H9 (cell line): ENCODE results near the gene LRP1B. TPM values are rescaled to one million over a fixed set of nuclear protein-coding genes. Genes with fewer than 3 reads are reported as not detected.
"Not testable (repeated sequence)": the region's sequence is repeated elsewhere in the genome, so short reads cannot be mapped to it uniquely, and the experiment has no call there.

Experiments
- DNase-seq: peaks from one replicate; pipeline ENCODE4 v3.0.0-alpha.2; 2017
- H2AFZ ChIP-seq: one replicate; pipeline ENCODE4 v1.6.1; 2013; ENCODE audit warnings: mild to moderate bottlenecking, low read length, control low read depth, moderate library complexity
- H2AK5ac ChIP-seq: 2 replicates; pipeline ENCODE4 v1.6.1; 2013; ENCODE audit warnings: low read length, control low read depth, mixed read lengths; ENCODE audit not compliant: insufficient read length
- H2BK120ac ChIP-seq: one replicate; pipeline ENCODE4 v1.6.1; 2013; ENCODE audit warnings: low read depth, mild to moderate bottlenecking, low read length, control low read depth, inconsistent platforms; ENCODE audit not compliant: poor library complexity, severe bottlenecking
- H2BK12ac ChIP-seq: 2 replicates; pipeline ENCODE4 v1.6.1; 2013; ENCODE audit warnings: low read length, control low read depth, mixed read lengths, low read depth; ENCODE audit not compliant: insufficient read length
- H2BK15ac ChIP-seq: 2 replicates; pipeline ENCODE4 v1.6.1; 2013; ENCODE audit warnings: low read depth, low read length, control low read depth
- H2BK20ac ChIP-seq: one replicate; pipeline ENCODE4 v1.6.1; 2013; ENCODE audit warnings: low read depth, mild to moderate bottlenecking, low read length, control low read depth, inconsistent platforms; ENCODE audit not compliant: poor library complexity, severe bottlenecking
- H2BK5ac ChIP-seq: 2 replicates; pipeline ENCODE4 v1.6.1; 2013; ENCODE audit warnings: low read length, control low read depth, mixed read lengths; ENCODE audit not compliant: insufficient read length
- H3K14ac ChIP-seq: 2 replicates; pipeline ENCODE4 v1.6.1; 2013; ENCODE audit warnings: low read length, control low read depth; ENCODE audit not compliant: insufficient read depth
- H3K18ac ChIP-seq: 2 replicates; pipeline ENCODE4 v1.6.1; 2013; ENCODE audit warnings: low read depth, mild to moderate bottlenecking, mixed read lengths, low read length, control low read depth; ENCODE audit not compliant: insufficient read length
- H3K23ac ChIP-seq: 2 replicates; pipeline ENCODE4 v1.6.1; 2013; ENCODE audit warnings: low read length, control low read depth, mixed read lengths, low read depth; ENCODE audit not compliant: insufficient read length
- H3K23me2 ChIP-seq: 2 replicates; pipeline ENCODE4 v1.6.1; 2013; ENCODE audit warnings: low read depth, mild to moderate bottlenecking, mixed read lengths, low read length, control low read depth; ENCODE audit not compliant: insufficient read length, poor library complexity, severe bottlenecking
- H3K27ac ChIP-seq: 2 replicates; pipeline ENCODE4 v1.5.1; 2013; ENCODE audit warnings: low read length, control low read depth, mixed read lengths, low read depth; ENCODE audit not compliant: insufficient read length
- H3K27me3 ChIP-seq: 2 replicates; pipeline ENCODE4 v1.6.1; 2013; ENCODE audit warnings: low read length, control low read depth, inconsistent platforms; ENCODE audit not compliant: insufficient read depth
- H3K4ac ChIP-seq: 2 replicates; pipeline ENCODE4 v1.6.1; 2013; ENCODE audit warnings: low read depth, mild to moderate bottlenecking, control low read depth, inconsistent platforms, low read length, moderate library complexity
- H3K4me1 ChIP-seq: 2 replicates; pipeline ENCODE4 v1.6.1; 2013; ENCODE audit warnings: low read length, control low read depth, inconsistent platforms; ENCODE audit not compliant: insufficient read depth
- H3K4me2 ChIP-seq: 2 replicates; pipeline ENCODE4 v1.6.1; 2013; ENCODE audit warnings: low read length, control low read depth, mixed read lengths; ENCODE audit not compliant: insufficient read length, insufficient read depth
- H3K56ac ChIP-seq: 2 replicates; pipeline ENCODE4 v1.6.1; 2013; ENCODE audit warnings: low read depth, mild to moderate bottlenecking, mixed read lengths, low read length, control low read depth; ENCODE audit not compliant: insufficient read length
- H3K79me1 ChIP-seq: 2 replicates; pipeline ENCODE4 v1.6.1; 2013; ENCODE audit warnings: low read depth, mild to moderate bottlenecking, moderate library complexity, low read length, control low read depth, inconsistent platforms; ENCODE audit not compliant: insufficient read depth, poor library complexity, severe bottlenecking
- H3K79me2 ChIP-seq: 2 replicates; pipeline ENCODE4 v1.6.1; 2013; ENCODE audit warnings: low read length, control low read depth, inconsistent platforms; ENCODE audit not compliant: insufficient read depth
- H3K9ac ChIP-seq: 2 replicates; pipeline ENCODE4 v1.6.1; 2013; ENCODE audit warnings: low read length, control low read depth, mixed read lengths; ENCODE audit not compliant: insufficient read length; ENCODE audit errors: extremely low read depth
- H3K9me3 ChIP-seq: one replicate; pipeline ENCODE4 v1.6.1; 2013; ENCODE audit warnings: low read depth, low read length, inconsistent platforms; ENCODE audit not compliant: control insufficient read depth
- H3T11ph ChIP-seq: one replicate; pipeline ENCODE4 v1.6.1; 2013; ENCODE audit warnings: mild to moderate bottlenecking, low read length, control low read depth, inconsistent platforms
- H4K20me1 ChIP-seq: one replicate; pipeline ENCODE4 v1.6.1; 2013; ENCODE audit not compliant: control insufficient read depth, insufficient read length, insufficient read depth
- H4K5ac ChIP-seq: 2 replicates; pipeline ENCODE4 v1.6.1; 2013; ENCODE audit warnings: low read depth, mild to moderate bottlenecking, mixed read lengths, low read length, control low read depth; ENCODE audit not compliant: insufficient read length
- H4K8ac ChIP-seq: replicated peaks from 2 replicates; pipeline ENCODE4 v1.6.1; 2013; ENCODE audit warnings: low read length, control low read depth, mixed read lengths, low read depth; ENCODE audit not compliant: insufficient read length
- H4K91ac ChIP-seq: 2 replicates; pipeline ENCODE4 v1.6.1; 2013; ENCODE audit warnings: low read depth, mild to moderate bottlenecking, moderate library complexity, mixed read lengths, low read length, control low read depth; ENCODE audit not compliant: insufficient read length
- H3K27ac Mint-ChIP-seq, 3 experiments: 2 replicates in 2 of 3; 3 replicates in 1 of 3; pipeline ENCODE4 v1.8.0; 2020 to 2021; ENCODE audit warnings: mixed read lengths in 3 of 3, mild to moderate bottlenecking in 1 of 3, moderate library complexity in 1 of 3
- H3K27me3 Mint-ChIP-seq: 2 replicates; pipeline ENCODE4 v1.8.0; 2021; ENCODE audit warnings: low read depth, mild to moderate bottlenecking, moderate library complexity, mixed read lengths
- H3K36me3 Mint-ChIP-seq, 3 experiments: 2 replicates in 2 of 3; 3 replicates in 1 of 3; pipeline ENCODE4 v1.8.0; 2020 to 2021; ENCODE audit warnings: low read depth in 3 of 3, mixed read lengths in 3 of 3; ENCODE audit not compliant: insufficient read depth in 1 of 3
- H3K4me1 Mint-ChIP-seq, 2 experiments: 2 replicates each; pipeline ENCODE4 v1.8.0; 2020; ENCODE audit warnings: mixed read lengths in 2 of 2
- H3K4me3 Mint-ChIP-seq, 2 experiments: 2 replicates in 1 of 2; 3 replicates in 1 of 2; pipeline ENCODE4 v1.8.0; 2020 to 2021; ENCODE audit warnings: mild to moderate bottlenecking in 2 of 2, mixed read lengths in 2 of 2, moderate library complexity in 1 of 2
- H3K9me3 Mint-ChIP-seq, 2 experiments: 2 replicates in 1 of 2; 3 replicates in 1 of 2; pipeline ENCODE4 v1.8.0; 2020; ENCODE audit warnings: mild to moderate bottlenecking in 2 of 2, mixed read lengths in 2 of 2, moderate library complexity in 1 of 2
- CTCF ChIP-seq: fragments of 200-600 bp; sonication (generic); conservative IDR thresholded peaks from 3 replicates; pipeline ENCODE4 v1.8.0; 2021; ENCODE audit warnings: antibody characterized with exemption, mild to moderate bottlenecking
- WGBS: extraction: QIAGEN DNeasy Blood & Tissue Kit; methylation state at CpG from one replicate; pipeline ENCODE4 v1.1.7; 2013; ENCODE audit warnings: missing lambda C conversion rate, low lambda C conversion rate, mixed read lengths; ENCODE audit not compliant: insufficient read length; ENCODE audit errors: extremely low coverage; 5-methylcytosine and 5-hydroxymethylcytosine counted together
- total RNA-seq: library from RNA; stranded (reverse); gene quantifications from 2 replicates; pipeline ENCODE4 v1.2.1, GENCODE V29; 2021

The LRP1B gene
- total RNA-seq, 1 experiment from 2014 or later: not detected

GRCh38 chr2:141182246-141182645 lies 948.6 kb downstream of the LRP1B start:
- DNase-seq: no peak
- Histone ChIP-seq H3K79me2 (no peaks in the 10 kb centered on the region), H3K23ac (no peak overlapping the region), H2BK12ac (no peak overlapping the region), H4K5ac (no peak overlapping the region), H3K27ac (no peak overlapping the region), H3K4me1 (no peaks in the 10 kb centered on the region), H3K56ac (no peak overlapping the region), H3K79me1 (no peaks in the 10 kb centered on the region), H2AK5ac (no peak overlapping the region), H2AFZ (no peak overlapping the region), H4K8ac (no peak overlapping the region), H3K9ac (no peak overlapping the region), H2BK15ac (no peak overlapping the region), H3K23me2 (no peaks in the 10 kb centered on the region), H3K18ac (no peak overlapping the region), H3K14ac (no peak overlapping the region), H2BK120ac (no peak overlapping the region), H4K91ac (no peak overlapping the region), H2BK5ac (no peak overlapping the region), H3K4ac (no peak overlapping the region), H3K9me3 (no peaks in the 10 kb centered on the region), H3K4me2 (no peak overlapping the region), H2BK20ac (no peak overlapping the region), H4K20me1 (no peaks in the 10 kb centered on the region), H3K27me3 (no peaks in the 10 kb centered on the region), H3T11ph (no peak overlapping the region)
- no peak overlapping the region for H3K27ac Mint-ChIP-seq
- no peak for TF ChIP-seq CTCF
- no peaks in the 10 kb centered on the region; a peak in 1 of 7 replicates for H3K36me3 Mint-ChIP-seq
- WGBS: no CpG with 5 or more reads among the region's 1 CpG
- H3K27me3 Mint-ChIP-seq: no peaks in the 10 kb centered on the region
- no peaks in the 10 kb centered on the region for H3K4me1 Mint-ChIP-seq
- H3K9me3 Mint-ChIP-seq: no peaks in the 10 kb centered on the region; a peak in 2 of 5 replicates
- no peak overlapping the region for H3K4me3 Mint-ChIP-seq

- H3K9me3 ChIP-seq, H3K4me1 Mint-ChIP-seq, H3K23me2 ChIP-seq, H3K36me3 Mint-ChIP-seq, H3K14ac ChIP-seq, H4K8ac ChIP-seq, H3K27ac ChIP-seq, H3K4ac ChIP-seq, H3K27ac Mint-ChIP-seq, H2AFZ ChIP-seq, H3K18ac ChIP-seq, H2BK20ac ChIP-seq, H3T11ph ChIP-seq, H2BK5ac ChIP-seq, H4K20me1 ChIP-seq, H2BK15ac ChIP-seq, H3K9ac ChIP-seq, H3K56ac ChIP-seq, H2BK120ac ChIP-seq, H3K23ac ChIP-seq, H4K91ac ChIP-seq, H2AK5ac ChIP-seq, H3K4me2 ChIP-seq, DNase-seq, H3K9me3 Mint-ChIP-seq, H2BK12ac ChIP-seq, H3K79me1 ChIP-seq, H3K79me2 ChIP-seq, H3K27me3 ChIP-seq, H3K27me3 Mint-ChIP-seq, H3K4me3 Mint-ChIP-seq, H4K5ac ChIP-seq, H3K4me1 ChIP-seq: not testable (repeated sequence)
- no CpG with 5 or more reads among the region's 2 CpGs for WGBS
These were observed 961.7 kb downstream of the LRP1B start for GRCh38 chr2:141169117-141169516.
